ENCODE data around the gene LY6G6C. TPM values are rescaled to one million over a fixed set of nuclear protein-coding genes. Genes with fewer than 3 reads are reported as not detected.
A peak's percentile ranks its signal among the peaks of the same experiment; 100 is the strongest.

The LY6G6C gene
- total and polyA plus RNA-seq, 4 donors, result 0.14 to 0.16 TPM; not detected in 2

- Histone ChIP-seq H3K4me3 (no peak overlapping the region), H3K9me3 (ENCODE audit: control insufficient read depth in 4 of 4, insufficient read depth in 3 of 4, low read length in 3 of 4) (no peaks in the 10 kb centered on the region), H3K36me3 (ENCODE audit: control insufficient read depth in 4 of 4, insufficient read depth in 4 of 4, low read length in 4 of 4) (no peaks in the 10 kb centered on the region), H3K4me1 (ENCODE audit: control insufficient read depth in 5 of 5, insufficient read depth in 5 of 5, low read length in 5 of 5) (peaks cover 0 to 22% (median 8%) of the 10 kb centered on the region in 5 donors), H3K27ac (ENCODE audit: low read depth in 1 of 2, low read length in 1 of 2) (no peak overlapping the region), H3K27me3 (ENCODE audit: control insufficient read depth in 3 of 3, insufficient read depth in 3 of 3, low read length in 2 of 3) (no peaks in the 10 kb centered on the region), H3K9ac (ENCODE audit: insufficient read depth in 1 of 2, low read length in 2 of 2) (no peak overlapping the region)
- no peak for ATAC-seq (ENCODE audit: insufficient read depth, low FRiP score)
- no peak for DNase-seq
- WGBS, 2 donors, result 79 to 83% methylated on average over 4 of the region's 4 CpGs
- TF ChIP-seq CTCF (IDR thresholded peaks at IDR 0.05; ENCODE audit: control extremely low read depth, extremely low read depth), result no peak
These were observed 8.1 kb downstream of the LY6G6C start for GRCh38 chr6:31713465-31713864.

GRCh38 chr6:31712296-31712695 is 9.2 kb downstream of the LY6G6C start:
- Histone ChIP-seq H3K4me3 (no peak overlapping the region), H3K27me3 (ENCODE audit: control insufficient read depth in 3 of 3, insufficient read depth in 3 of 3, low read length in 2 of 3) (no peaks in the 10 kb centered on the region), H3K27ac (ENCODE audit: low read depth in 1 of 2, low read length in 1 of 2) (no peak overlapping the region), H3K36me3 (ENCODE audit: control insufficient read depth in 4 of 4, insufficient read depth in 4 of 4, low read length in 4 of 4) (no peaks in the 10 kb centered on the region), H3K4me1 (ENCODE audit: control insufficient read depth in 5 of 5, insufficient read depth in 5 of 5, low read length in 5 of 5) (peaks cover 0 to 19% (median 8%) of the 10 kb centered on the region in 5 donors), H3K9ac (ENCODE audit: insufficient read depth in 1 of 2, low read length in 2 of 2) (no peak overlapping the region), H3K9me3 (ENCODE audit: control insufficient read depth in 4 of 4, insufficient read depth in 3 of 4, low read length in 3 of 4) (no peaks in the 10 kb centered on the region)
- ATAC-seq (ENCODE audit: insufficient read depth, low FRiP score), result no peak
- no peak for TF ChIP-seq CTCF (IDR thresholded peaks at IDR 0.05; ENCODE audit: control extremely low read depth, extremely low read depth)
- DNase-seq, result no peak
- WGBS, 2 donors, result 76 to 81% methylated on average over 8 of the region's 8 CpGs

- DNase-seq (no peak), ATAC-seq (ENCODE audit: insufficient read depth, low FRiP score) (peak; percentile 19)
- H3K4me1 ChIP-seq (ENCODE audit: control insufficient read depth in 5 of 5, insufficient read depth in 5 of 5, low read length in 5 of 5), result peaks cover 0 to 19% (median 8%) of the 10 kb centered on the region in 5 donors
- H3K9me3 ChIP-seq (ENCODE audit: control insufficient read depth in 4 of 4, insufficient read depth in 3 of 4, low read length in 3 of 4), result no peaks in the 10 kb centered on the region
- TF ChIP-seq CTCF (IDR thresholded peaks at IDR 0.05; ENCODE audit: control extremely low read depth, extremely low read depth), result no peak
- 32 to 36% methylated on average over 8 of the region's 8 CpGs for whole genome bisulfite sequencing, 2 donors
- no peaks in the 10 kb centered on the region for H3K27me3 ChIP-seq (ENCODE audit: control insufficient read depth in 3 of 3, insufficient read depth in 3 of 3, low read length in 2 of 3)
- no peak overlapping the region for H3K27ac ChIP-seq (ENCODE audit: low read depth in 1 of 2, low read length in 1 of 2)
- H3K4me3 ChIP-seq, result no peak overlapping the region
- H3K36me3 ChIP-seq (ENCODE audit: control insufficient read depth in 4 of 4, insufficient read depth in 4 of 4, low read length in 4 of 4), result no peaks in the 10 kb centered on the region
- H3K9ac ChIP-seq (ENCODE audit: insufficient read depth in 1 of 2, low read length in 2 of 2), result no peak overlapping the region
These were observed 10.3 kb downstream of the LY6G6C start for GRCh38 chr6:31711233-31711632.
